ENCODE measurements around the gene SSR4. TPM values are rescaled to one million over a fixed set of nuclear protein-coding genes. Genes with fewer than 3 reads are reported as not detected.
A peak's percentile ranks its signal among the peaks of the same experiment; 100 is the strongest.

SSR4 gene
- total and polyA plus RNA-seq, 2 of the 13 experiments (the other 11 are each of a cell fraction or from before 2014, with no cell fraction given): 214 to 288 TPM

- TF ChIP-seq, protein P1, sequence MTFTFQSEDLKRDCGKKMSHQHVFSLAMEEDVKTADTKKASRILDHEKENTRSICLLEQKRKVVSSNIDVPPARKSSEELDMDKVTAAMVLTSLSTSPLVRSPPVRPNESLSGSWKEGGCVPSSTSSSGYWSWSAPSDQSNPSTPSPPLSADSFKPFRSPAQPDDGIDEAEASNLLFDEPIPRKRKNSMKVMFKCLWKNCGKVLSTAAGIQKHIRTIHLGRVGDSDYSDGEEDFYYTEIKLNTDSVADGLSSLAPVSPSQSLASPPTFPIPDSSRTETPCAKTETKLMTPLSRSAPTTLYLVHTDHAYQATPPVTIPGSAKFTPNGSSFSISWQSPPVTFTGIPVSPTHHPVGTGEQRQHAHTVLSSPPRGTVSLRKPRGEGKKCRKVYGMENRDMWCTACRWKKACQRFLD (CRISPR knock-in tag; IDR thresholded peaks at IDR 0.05; ENCODE audit: borderline replicate concordance): no peak
- peak; percentile 68 for TF ChIP-seq SALL1 (CRISPR knock-in tag; IDR thresholded peaks at IDR 0.05)
- TF ChIP-seq, protein P2, sequence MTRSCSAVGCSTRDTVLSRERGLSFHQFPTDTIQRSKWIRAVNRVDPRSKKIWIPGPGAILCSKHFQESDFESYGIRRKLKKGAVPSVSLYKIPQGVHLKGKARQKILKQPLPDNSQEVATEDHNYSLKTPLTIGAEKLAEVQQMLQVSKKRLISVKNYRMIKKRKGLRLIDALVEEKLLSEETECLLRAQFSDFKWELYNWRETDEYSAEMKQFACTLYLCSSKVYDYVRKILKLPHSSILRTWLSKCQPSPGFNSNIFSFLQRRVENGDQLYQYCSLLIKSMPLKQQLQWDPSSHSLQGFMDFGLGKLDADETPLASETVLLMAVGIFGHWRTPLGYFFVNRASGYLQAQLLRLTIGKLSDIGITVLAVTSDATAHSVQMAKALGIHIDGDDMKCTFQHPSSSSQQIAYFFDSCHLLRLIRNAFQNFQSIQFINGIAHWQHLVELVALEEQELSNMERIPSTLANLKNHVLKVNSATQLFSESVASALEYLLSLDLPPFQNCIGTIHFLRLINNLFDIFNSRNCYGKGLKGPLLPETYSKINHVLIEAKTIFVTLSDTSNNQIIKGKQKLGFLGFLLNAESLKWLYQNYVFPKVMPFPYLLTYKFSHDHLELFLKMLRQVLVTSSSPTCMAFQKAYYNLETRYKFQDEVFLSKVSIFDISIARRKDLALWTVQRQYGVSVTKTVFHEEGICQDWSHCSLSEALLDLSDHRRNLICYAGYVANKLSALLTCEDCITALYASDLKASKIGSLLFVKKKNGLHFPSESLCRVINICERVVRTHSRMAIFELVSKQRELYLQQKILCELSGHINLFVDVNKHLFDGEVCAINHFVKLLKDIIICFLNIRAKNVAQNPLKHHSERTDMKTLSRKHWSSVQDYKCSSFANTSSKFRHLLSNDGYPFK (CRISPR knock-in tag; IDR thresholded peaks at IDR 0.05; ENCODE audit: borderline replicate concordance): peak; percentile 75; the same call in 1 of the 2 replicates
- TF ChIP-seq, protein P3, sequence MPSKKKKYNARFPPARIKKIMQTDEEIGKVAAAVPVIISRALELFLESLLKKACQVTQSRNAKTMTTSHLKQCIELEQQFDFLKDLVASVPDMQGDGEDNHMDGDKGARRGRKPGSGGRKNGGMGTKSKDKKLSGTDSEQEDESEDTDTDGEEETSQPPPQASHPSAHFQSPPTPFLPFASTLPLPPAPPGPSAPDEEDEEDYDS (CRISPR knock-in tag; IDR thresholded peaks at IDR 0.05): peak; percentile 83
- TF ChIP-seq ZBTB40 (IDR thresholded peaks at IDR 0.05): no peak
- TF ChIP-seq ZBTB40 (CRISPR knock-in tag; IDR thresholded peaks at IDR 0.05): peak; percentile 48; the same call in 1 of the 2 replicates
- peak; percentile 81 for TF ChIP-seq GATAD1 (CRISPR knock-in tag; IDR thresholded peaks at IDR 0.05)
- no peak for TF ChIP-seq LRRFIP1 (CRISPR knock-in tag; conservative IDR thresholded peaks at IDR 0.05)
- TF ChIP-seq ZNF773 (CRISPR knock-in tag; IDR thresholded peaks at IDR 0.05; ENCODE audit: borderline replicate concordance): peak; percentile 26
- TF ChIP-seq GABPA (IDR thresholded peaks at IDR 0.05; ENCODE audit: low read depth, low read length): no peak
- TF ChIP-seq GABPA (CRISPR knock-in tag; IDR thresholded peaks at IDR 0.05; ENCODE audit: low read depth): peak; percentile 77
These were observed at the start of gene SSR4, which contains the start of gene IDH3G (continued) for GRCh38 chrX:153794018-153794896.
